Trophoblast cell (in vitro differentiated cells and primary cell): ENCODE measurements around the gene C1orf198.

Source experiments
- DNase-seq, 2 donors: peaks; one replicate each; pipeline ENCODE4 v3.0.0-alpha.2; 2016
- H2AFZ ChIP-seq: 2 replicates; pipeline ENCODE4 v1.6.1; 2013; ENCODE audit warnings: low read length, moderate library complexity, mild to moderate bottlenecking; ENCODE audit not compliant: insufficient read depth, poor library complexity
- H2AK5ac ChIP-seq: 2 replicates; pipeline ENCODE4 v1.6.1; 2013; ENCODE audit warnings: mild to moderate bottlenecking, low read length
- H2BK120ac ChIP-seq: 2 replicates; pipeline ENCODE4 v1.6.1; 2013; ENCODE audit warnings: low read length, mild to moderate bottlenecking, moderate library complexity; ENCODE audit not compliant: insufficient read depth, poor library complexity
- H2BK12ac ChIP-seq: 2 replicates; pipeline ENCODE4 v1.6.1; 2013; ENCODE audit warnings: mild to moderate bottlenecking, low read length, moderate library complexity
- H2BK5ac ChIP-seq: 2 replicates; pipeline ENCODE4 v1.6.1; 2013; ENCODE audit warnings: low read length, low read depth, moderate library complexity, mild to moderate bottlenecking; ENCODE audit not compliant: poor library complexity
- H3K14ac ChIP-seq: 2 replicates; pipeline ENCODE4 v1.6.1; 2013; ENCODE audit warnings: mild to moderate bottlenecking, low read length
- H3K18ac ChIP-seq: 2 replicates; pipeline ENCODE4 v1.6.1; 2013; ENCODE audit warnings: mild to moderate bottlenecking, low read length
- H3K23ac ChIP-seq: 2 replicates; pipeline ENCODE4 v1.6.1; 2013; ENCODE audit warnings: low read length
- H3K27ac ChIP-seq: 2 replicates; pipeline ENCODE4 v1.5.1; 2013; ENCODE audit warnings: low read depth, mild to moderate bottlenecking, inconsistent platforms, low read length, moderate library complexity
- H3K27me3 ChIP-seq: 2 replicates; pipeline ENCODE4 v1.6.1; 2013; ENCODE audit warnings: inconsistent platforms, mild to moderate bottlenecking, low read length, moderate library complexity; ENCODE audit not compliant: insufficient read depth
- H3K36me3 ChIP-seq, 2 experiments: 1 replicate in 1 of 2; 2 replicates in 1 of 2; pipeline ENCODE4 v1.6.1; 2013; ENCODE audit warnings: low read length in 2 of 2, mild to moderate bottlenecking in 2 of 2, moderate library complexity in 1 of 2; ENCODE audit not compliant: insufficient read depth in 2 of 2, control insufficient read depth in 1 of 2
- H3K4ac ChIP-seq: 2 replicates; pipeline ENCODE4 v1.6.1; 2013; ENCODE audit warnings: low read depth, mild to moderate bottlenecking, low read length, moderate library complexity
- H3K4me1 ChIP-seq, 2 experiments: 1 replicate in 1 of 2; 2 replicates in 1 of 2; pipeline ENCODE4 v1.6.1; 2013; ENCODE audit warnings: low read length in 2 of 2, mild to moderate bottlenecking in 2 of 2, moderate library complexity in 1 of 2; ENCODE audit not compliant: insufficient read depth in 2 of 2, control insufficient read depth in 1 of 2
- H3K4me2 ChIP-seq: 2 replicates; pipeline ENCODE4 v1.6.1; 2013; ENCODE audit warnings: inconsistent platforms, mild to moderate bottlenecking, low read length, moderate library complexity
- H3K4me3 ChIP-seq: 2 replicates; pipeline ENCODE4 v1.5.1; 2013; ENCODE audit warnings: mild to moderate bottlenecking, low read depth, low read length, inconsistent platforms
- H3K79me1 ChIP-seq: one replicate; pipeline ENCODE4 v1.6.1; 2013; ENCODE audit warnings: low read length
- H3K79me2 ChIP-seq: 2 replicates; pipeline ENCODE4 v1.6.1; 2013; ENCODE audit warnings: low read length, mild to moderate bottlenecking; ENCODE audit not compliant: control insufficient read depth, insufficient read depth, poor library complexity
- H3K9ac ChIP-seq: 2 replicates; pipeline ENCODE4 v1.6.1; 2013; ENCODE audit warnings: mild to moderate bottlenecking, low read length
- H3K9me3 ChIP-seq: 2 replicates; pipeline ENCODE4 v1.6.1; 2013; ENCODE audit warnings: low read depth, mild to moderate bottlenecking, control low read depth, inconsistent platforms, low read length; ENCODE audit not compliant: insufficient read depth
- H4K12ac ChIP-seq: 2 replicates; pipeline ENCODE4 v1.6.1; 2013; ENCODE audit warnings: low read depth, mild to moderate bottlenecking, low read length, moderate library complexity
- H4K8ac ChIP-seq: 2 replicates; pipeline ENCODE4 v1.6.1; 2013; ENCODE audit warnings: low read depth, mild to moderate bottlenecking, low read length, moderate library complexity
- H4K91ac ChIP-seq: one replicate; pipeline ENCODE4 v1.6.1; 2013; ENCODE audit warnings: low read depth, mild to moderate bottlenecking, low read length, moderate library complexity
- WGBS: extraction: QIAGEN DNeasy Blood & Tissue Kit; methylation state at CpG from one replicate; pipeline ENCODE4 v1.1.7; 2013; ENCODE audit warnings: missing lambda C conversion rate; ENCODE audit not compliant: insufficient read length, insufficient coverage; ENCODE audit errors: extremely low coverage; 5-methylcytosine and 5-hydroxymethylcytosine counted together

Gene C1orf198

DNA sequence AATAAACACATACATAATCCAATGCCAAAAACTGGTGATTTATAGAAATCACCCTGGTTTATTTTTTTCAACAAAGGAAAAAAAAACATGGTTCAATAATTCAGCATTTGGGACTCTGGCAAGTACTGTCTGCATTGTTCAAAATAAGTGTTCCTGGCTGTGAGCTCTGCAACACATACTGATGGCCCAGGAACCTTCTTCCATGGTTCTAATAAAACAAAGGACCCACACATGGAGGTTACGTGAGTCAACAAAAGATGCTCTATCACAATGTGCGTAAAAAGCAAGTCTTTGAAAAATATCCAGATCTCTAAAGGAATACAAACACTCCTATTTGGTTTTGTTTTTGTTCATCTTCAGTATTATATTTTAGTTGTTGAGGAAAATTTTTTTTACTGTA, 37.9 kb upstream of the C1orf198 start:
- no peak overlapping the region for H3K18ac ChIP-seq
- no peak overlapping the region for H3K23ac ChIP-seq
- WGBS = no CpG with 5 or more reads among the region's 2 CpGs
- H3K9me3 ChIP-seq = no peaks in the 10 kb centered on the region
- no peaks in the 10 kb centered on the region for H3K27me3 ChIP-seq
- H4K12ac ChIP-seq = no peak overlapping the region
- H2BK12ac ChIP-seq = no peak overlapping the region
- H3K36me3 ChIP-seq = peaks cover 0 to 3% of the 10 kb centered on the region in 2 experiments
- H4K91ac ChIP-seq = no peak overlapping the region
- H2AFZ ChIP-seq = no peak overlapping the region
- no peak overlapping the region for H2AK5ac ChIP-seq
- H2BK120ac ChIP-seq = no peak overlapping the region
- H3K79me2 ChIP-seq = no peaks in the 10 kb centered on the region
- no peak overlapping the region for H3K4me3 ChIP-seq
- no peak overlapping the region for H3K27ac ChIP-seq
- DNase-seq = no peak
- no peak overlapping the region for H3K9ac ChIP-seq
- H2BK5ac ChIP-seq = no peak overlapping the region
- no peak overlapping the region for H3K4ac ChIP-seq
- peaks cover 7% of the 10 kb centered on the region for H3K79me1 ChIP-seq
- no peak overlapping the region for H4K8ac ChIP-seq
- H3K14ac ChIP-seq = no peak overlapping the region
- H3K4me2 ChIP-seq = no peak overlapping the region
- peaks cover 9% of the 10 kb centered on the region in 2 experiments for H3K4me1 ChIP-seq

DNA sequence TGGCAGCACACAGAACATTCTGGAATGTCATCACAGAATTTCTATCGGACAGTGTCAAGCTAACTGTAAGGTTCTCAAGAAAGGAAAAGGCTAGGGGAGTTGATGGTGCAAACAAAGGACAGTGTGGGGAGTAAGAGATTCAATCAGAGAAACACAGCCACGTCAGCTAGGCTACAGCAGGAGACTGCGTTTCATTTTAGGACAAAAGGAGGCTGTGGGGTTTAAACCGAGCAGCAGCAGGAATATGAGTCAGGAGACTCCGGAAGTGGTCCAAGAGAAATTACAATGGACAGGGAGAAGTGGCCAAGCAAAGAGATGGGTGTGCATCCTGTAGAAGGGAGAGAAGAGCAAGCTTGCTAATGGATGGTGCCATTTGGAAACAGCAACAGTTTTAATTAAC, 37.4 kb upstream of the C1orf198 start:
- no peak overlapping the region for H3K4me3 ChIP-seq
- H4K8ac ChIP-seq = peak overlapping the region; percentile 62
- H3K4ac ChIP-seq = no peak overlapping the region
- no peak overlapping the region for H2AFZ ChIP-seq
- peaks cover 0 to 3% of the 10 kb centered on the region in 2 experiments for H3K36me3 ChIP-seq
- peak overlapping the region; percentile 51 for H4K91ac ChIP-seq
- H4K12ac ChIP-seq = no peak overlapping the region
- H3K23ac ChIP-seq = no peak overlapping the region
- WGBS = no CpG with 5 or more reads among the region's 5 CpGs
- no peak overlapping the region for H2BK5ac ChIP-seq
- H3K4me2 ChIP-seq = no peak overlapping the region
- no peak overlapping the region for H3K27ac ChIP-seq
- DNase-seq = no peak
- no peak overlapping the region for H2AK5ac ChIP-seq
- no peaks in the 10 kb centered on the region for H3K9me3 ChIP-seq
- H3K9ac ChIP-seq = no peak overlapping the region
- H3K79me1 ChIP-seq = peaks cover 7% of the 10 kb centered on the region
- peak overlapping the region; percentile 54 for H2BK12ac ChIP-seq
- no peaks in the 10 kb centered on the region for H3K27me3 ChIP-seq
- peaks cover 9% of the 10 kb centered on the region in 2 experiments for H3K4me1 ChIP-seq
- peak overlapping the region; percentile 68 for H2BK120ac ChIP-seq
- H3K14ac ChIP-seq = no peak overlapping the region
- no peak overlapping the region for H3K18ac ChIP-seq
- no peaks in the 10 kb centered on the region for H3K79me2 ChIP-seq

DNA sequence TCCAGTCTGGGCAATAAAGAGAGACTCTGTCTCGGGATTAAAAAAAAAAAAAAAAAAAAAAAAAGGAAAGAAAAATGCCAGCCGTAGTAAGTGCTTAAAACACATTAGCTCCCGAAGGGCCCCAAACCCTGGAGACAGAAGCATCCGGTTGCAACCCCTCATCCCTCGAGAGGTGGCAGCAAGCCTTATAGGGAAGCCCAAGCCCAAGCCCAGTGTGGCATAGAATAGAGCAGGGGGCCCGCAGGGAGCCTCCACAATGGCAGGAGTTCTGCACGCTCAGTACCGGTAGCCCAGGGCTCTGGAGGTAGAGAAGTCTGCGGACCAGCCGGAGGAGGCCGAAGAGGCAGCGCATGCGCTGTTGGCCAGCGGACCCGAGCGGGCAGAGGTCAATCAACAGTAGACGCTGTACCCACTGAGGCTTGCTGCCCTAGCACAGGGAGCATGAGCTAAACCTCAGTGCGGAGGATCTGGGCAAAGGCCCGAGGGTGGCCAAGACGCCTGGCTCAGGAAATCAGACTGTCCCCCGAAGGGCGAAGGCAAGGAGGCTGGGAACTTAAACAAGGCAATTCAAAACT, 34.1 kb upstream of the C1orf198 start:
- H2BK120ac ChIP-seq = no peak overlapping the region
- no peak overlapping the region for H3K4ac ChIP-seq
- H4K12ac ChIP-seq = no peak overlapping the region
- H3K18ac ChIP-seq = no peak overlapping the region
- no peak overlapping the region for H3K23ac ChIP-seq
- no peak overlapping the region for H3K4me3 ChIP-seq
- no peak overlapping the region for H3K9ac ChIP-seq
- DNase-seq = no peak
- no peaks in the 10 kb centered on the region for H3K79me2 ChIP-seq
- H3K36me3 ChIP-seq = no peaks in the 10 kb centered on the region
- peaks cover 9% of the 10 kb centered on the region in 2 experiments for H3K4me1 ChIP-seq
- peak overlapping the region; percentile 10 for H2BK12ac ChIP-seq
- H2BK5ac ChIP-seq = no peak overlapping the region
- H4K91ac ChIP-seq = no peak overlapping the region
- H3K4me2 ChIP-seq = no peak overlapping the region
- no peak overlapping the region for H3K27ac ChIP-seq
- peaks cover 7% of the 10 kb centered on the region for H3K79me1 ChIP-seq
- H2AK5ac ChIP-seq = no peak overlapping the region
- no peaks in the 10 kb centered on the region for H3K9me3 ChIP-seq
- no peaks in the 10 kb centered on the region for H3K27me3 ChIP-seq
- no peak overlapping the region for H4K8ac ChIP-seq
- no peak overlapping the region for H2AFZ ChIP-seq
- no CpG with 5 or more reads among the region's 22 CpGs for WGBS
- no peak overlapping the region for H3K14ac ChIP-seq

DNA sequence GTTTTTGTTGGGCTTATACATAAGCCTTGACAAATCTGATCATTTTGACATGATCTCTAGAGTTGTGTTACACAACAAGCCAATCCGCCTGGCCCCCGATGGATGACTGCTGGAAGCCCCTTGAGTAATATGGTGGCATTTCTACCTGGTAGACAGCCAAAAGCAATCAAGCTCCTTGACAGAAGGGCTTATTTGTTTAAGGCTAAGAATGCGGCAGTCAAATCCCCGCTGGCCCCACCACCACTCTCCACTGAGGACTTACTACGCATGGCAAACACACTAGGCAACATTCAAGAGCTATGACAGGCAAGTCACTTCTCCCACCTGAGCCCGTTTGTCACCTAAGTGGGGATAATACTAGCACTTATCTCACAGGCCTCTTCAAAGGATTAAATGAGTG, 33.4 kb upstream of the C1orf198 start:
- H4K8ac ChIP-seq = no peak overlapping the region
- H3K27ac ChIP-seq = no peak overlapping the region
- no peak overlapping the region for H2AFZ ChIP-seq
- DNase-seq = no peak
- H3K4me3 ChIP-seq = no peak overlapping the region
- H3K36me3 ChIP-seq = no peaks in the 10 kb centered on the region
- no peak overlapping the region for H2AK5ac ChIP-seq
- no peaks in the 10 kb centered on the region for H3K27me3 ChIP-seq
- no peak overlapping the region for H3K14ac ChIP-seq
- H4K12ac ChIP-seq = no peak overlapping the region
- H4K91ac ChIP-seq = no peak overlapping the region
- no peak overlapping the region for H3K9ac ChIP-seq
- H2BK120ac ChIP-seq = peak overlapping the region; percentile 6
- H3K9me3 ChIP-seq = no peaks in the 10 kb centered on the region
- no peak overlapping the region for H3K4ac ChIP-seq
- no peaks in the 10 kb centered on the region for H3K79me2 ChIP-seq
- peaks cover 7% of the 10 kb centered on the region for H3K79me1 ChIP-seq
- H3K4me2 ChIP-seq = no peak overlapping the region
- H3K4me1 ChIP-seq = peaks cover 9% of the 10 kb centered on the region in 2 experiments
- WGBS = no CpG with 5 or more reads among the region's 6 CpGs
- no peak overlapping the region for H2BK12ac ChIP-seq
- no peak overlapping the region for H3K18ac ChIP-seq
- peak overlapping the region; percentile 80 for H3K23ac ChIP-seq
- no peak overlapping the region for H2BK5ac ChIP-seq
